Measurements from ENCODE around the gene NKX6-1.

The NKX6-1 gene

DNA sequence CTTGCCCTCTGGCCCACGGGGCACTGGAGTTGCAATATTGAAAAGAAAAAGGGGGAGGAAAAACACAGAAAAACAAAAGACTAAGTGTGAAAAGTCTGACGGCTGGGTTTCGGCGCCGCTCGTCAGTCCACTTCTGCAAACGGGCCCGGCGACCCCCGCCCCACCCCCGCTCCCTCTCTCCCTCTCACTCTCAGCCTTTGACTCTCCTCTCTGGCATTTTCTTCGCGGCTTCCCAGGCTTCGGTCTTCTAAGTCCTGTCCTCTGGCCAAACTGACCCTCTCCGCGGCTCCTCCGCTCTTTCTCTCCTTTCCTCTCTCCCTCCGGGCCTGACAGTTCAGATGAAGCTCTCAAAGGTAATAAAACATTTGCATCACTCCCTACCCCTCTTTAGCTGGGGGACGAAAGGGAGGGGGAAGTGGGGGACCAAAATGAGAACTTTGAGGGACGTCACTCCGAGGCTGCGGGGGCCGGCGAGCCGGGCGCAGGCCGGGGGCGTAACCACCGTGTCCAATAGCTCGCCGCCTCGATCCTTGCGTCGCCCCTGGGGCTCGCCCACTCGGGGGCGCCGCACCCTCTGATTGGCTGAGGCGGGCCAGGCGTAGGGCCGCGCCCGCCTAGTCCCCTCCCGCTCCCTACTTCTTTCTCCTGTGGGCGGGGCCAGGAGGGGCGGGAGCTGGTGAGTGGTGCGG, at the start of gene NKX6-1:
Gene NKX6-1 (minus strand): TSS at position 358 of the 689 bp plus-strand sequence. CDS start 1,064 bp downstream, outside the sequence.
- no peak for DNase-seq (ENCODE audit: low read depth)

DNA sequence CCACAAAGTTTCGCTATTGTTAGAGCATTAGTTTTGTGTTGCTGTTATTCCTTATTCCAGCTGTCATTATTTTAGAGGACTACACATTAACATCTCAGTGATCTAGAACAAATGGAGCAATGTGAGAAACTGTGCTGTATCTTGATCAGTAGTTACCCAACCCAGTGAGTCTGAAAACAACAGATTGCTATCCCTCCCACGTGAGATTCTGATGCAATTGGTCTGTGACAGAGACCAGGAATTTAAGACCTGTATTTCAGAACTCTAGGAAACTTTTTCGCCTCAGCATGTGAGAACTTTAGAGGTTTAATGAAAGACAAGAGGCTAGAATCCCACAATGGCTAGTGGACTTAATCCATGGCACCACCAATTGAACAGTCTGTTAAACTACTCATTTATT, 48.1 kb upstream of the NKX6-1 start:
- no peak for DNase-seq (ENCODE audit: low read depth)

DNA sequence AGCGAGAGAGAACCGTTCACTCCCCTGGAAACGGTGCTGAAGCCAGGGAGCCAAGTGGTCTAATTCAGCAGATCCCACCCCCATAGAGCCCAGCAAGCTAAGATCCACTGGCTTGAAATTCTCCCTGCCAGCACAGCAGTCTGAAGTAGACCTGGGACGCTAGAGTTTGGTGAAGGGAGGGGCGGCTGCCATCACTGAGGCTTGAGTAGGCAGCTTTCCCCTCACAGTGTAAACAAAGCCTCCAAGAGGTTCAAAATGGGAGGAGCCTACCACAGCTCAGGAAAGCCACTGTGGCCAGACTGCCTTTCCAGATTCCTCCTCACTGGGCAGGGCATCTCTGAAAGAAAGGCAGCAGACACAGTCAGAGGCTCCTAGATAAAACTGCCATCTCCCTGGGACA, 46.0 kb upstream of the NKX6-1 start:
- DNase-seq (ENCODE audit: low read depth), result no peak

DNA sequence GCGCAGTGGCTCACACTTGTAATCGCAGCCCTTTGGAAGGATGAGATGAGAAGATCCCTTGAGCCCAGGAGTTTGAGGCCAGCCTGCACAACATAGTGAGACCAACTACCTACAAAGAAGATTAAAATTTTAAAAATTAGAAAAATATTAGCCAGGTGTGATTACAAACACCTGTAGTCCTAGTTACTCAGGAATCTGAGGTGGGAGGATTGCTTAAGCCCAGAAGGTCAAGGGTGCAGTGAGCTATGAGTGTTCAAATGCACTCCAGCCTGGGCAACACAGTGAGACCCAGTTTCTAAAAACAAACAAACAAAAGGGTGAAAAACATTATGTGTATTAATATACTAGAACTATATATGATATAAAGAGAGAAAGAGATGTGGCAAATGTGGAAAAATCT, 36.8 kb upstream of the NKX6-1 start:
- DNase-seq (ENCODE audit: low read depth), result no peak

- no peak for DNase-seq (ENCODE audit: low read depth)
These were observed 32.6 kb upstream of the NKX6-1 start for GRCh38 chr4:84531689-84532088.

- no peak for DNase-seq (ENCODE audit: low read depth)
These were observed 31.8 kb upstream of the NKX6-1 start for GRCh38 chr4:84530871-84531270.

DNA sequence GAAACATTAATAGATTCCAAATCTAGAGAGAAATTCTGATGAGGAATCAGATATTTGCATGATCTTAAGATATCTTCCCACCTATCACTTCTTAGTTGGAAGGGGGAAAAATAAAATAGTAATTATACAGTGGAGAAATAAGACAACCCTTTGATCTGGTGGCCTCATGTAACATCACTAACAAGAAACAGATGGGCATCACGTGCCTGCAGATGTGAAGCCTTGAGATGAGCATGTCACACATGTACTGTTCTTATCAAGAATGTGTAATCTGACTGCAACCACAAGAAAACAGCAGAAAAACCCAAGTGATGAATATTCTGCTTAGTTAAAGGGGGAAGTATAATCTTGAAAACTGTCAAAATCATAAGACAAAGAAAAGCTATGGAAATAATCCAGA, 31.4 kb upstream of the NKX6-1 start:
- DNase-seq (ENCODE audit: low read depth), result no peak

DNA sequence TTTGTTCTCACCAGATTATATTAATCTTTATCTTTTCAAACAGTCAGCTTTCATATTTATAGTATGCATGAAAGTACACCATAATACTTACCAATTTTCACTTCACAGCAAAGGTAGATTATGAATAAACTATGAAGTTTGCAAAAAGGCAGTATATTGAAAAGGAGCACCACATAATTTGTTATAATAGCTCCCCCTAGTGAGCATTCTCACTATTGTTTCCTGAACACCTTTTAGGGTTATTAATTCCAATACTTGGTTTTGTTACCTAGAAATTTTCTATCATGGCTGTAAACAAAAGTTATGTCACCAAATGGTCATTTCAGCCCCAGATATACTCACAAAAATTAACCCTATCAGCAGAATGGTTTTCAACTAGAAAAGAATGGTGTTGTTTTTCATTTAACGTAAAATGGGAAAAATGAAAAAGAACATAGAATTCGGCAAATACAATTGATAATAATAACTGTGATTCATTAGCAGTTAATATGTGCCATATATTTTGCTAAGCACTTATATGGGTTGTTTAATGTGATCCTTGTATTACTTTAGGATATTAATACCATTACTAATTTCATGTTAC, 30.2 kb upstream of the NKX6-1 start:
- no peak for DNase-seq (ENCODE audit: low read depth)

DNA sequence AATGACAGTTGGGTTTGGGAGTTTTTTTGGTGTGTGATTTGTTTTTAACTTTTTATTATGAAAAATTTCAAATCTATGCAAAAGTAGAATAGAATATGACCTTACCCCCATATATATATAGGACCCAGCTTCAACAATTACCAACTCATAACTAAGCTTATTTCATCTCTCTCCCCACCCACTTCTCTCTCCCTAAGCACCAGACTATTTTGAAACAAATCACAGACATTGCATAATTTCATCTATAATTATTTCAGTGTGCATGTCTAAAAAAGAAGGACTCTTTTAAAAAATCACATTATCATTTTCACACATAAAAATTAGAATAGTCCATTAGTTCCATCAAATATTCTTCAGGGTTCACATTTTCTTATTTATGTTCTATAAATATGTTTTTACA, 28.3 kb upstream of the NKX6-1 start:
- no peak for DNase-seq (ENCODE audit: low read depth)

DNA sequence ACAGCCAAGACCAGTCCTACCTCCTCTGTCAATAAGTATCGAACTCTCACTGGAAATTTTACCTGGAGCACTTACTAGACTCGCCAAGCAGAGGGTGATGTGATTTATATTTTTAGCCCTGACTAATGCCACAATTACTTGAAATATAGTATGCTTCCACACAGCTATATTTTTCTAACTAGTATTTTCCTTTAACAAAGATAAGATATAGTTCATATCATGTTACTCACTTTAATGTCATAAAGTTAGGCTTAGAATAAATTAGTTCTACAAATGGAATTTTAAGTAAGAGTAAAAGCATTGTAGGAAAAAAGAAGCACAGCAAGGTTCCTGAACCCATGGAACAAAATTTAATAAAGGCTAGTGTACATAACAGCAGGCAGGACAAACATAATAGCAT, 16.0 kb upstream of the NKX6-1 start:
- no peak for DNase-seq (ENCODE audit: low read depth)

GRCh38 chr4:84512277-84512676, 13.2 kb upstream of the NKX6-1 start:
- DNase-seq (ENCODE audit: low read depth), result no peak

DNA sequence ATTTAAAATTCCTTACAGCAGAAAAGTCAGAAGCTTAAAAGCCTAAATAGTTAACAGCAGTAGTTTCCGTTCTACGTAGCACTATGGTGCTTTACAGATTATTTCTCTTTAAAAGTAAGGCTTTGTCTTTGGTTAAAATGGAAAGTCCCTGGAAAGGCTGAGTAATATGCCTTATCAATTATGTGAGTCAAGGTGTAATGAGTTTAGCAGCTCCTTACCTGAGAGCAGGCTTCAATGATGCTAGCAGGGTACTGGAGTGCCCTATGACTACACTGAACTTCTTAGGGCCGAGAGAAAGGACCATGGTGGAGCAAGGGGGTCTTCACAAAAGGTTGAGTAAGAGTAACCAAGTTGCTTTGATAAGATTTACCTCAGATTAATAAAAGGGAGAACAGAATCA, 12.6 kb upstream of the NKX6-1 start:
- no peak for DNase-seq (ENCODE audit: low read depth)

- no peak for DNase-seq (ENCODE audit: low read depth)
These were observed 8.8 kb upstream of the NKX6-1 start for GRCh38 chr4:84507941-84508340.

- no peak for DNase-seq (ENCODE audit: low read depth)
These were observed 5.7 kb upstream of the NKX6-1 start for GRCh38 chr4:84504821-84505220.

- DNase-seq (ENCODE audit: low read depth), result no peak
These were observed 4.7 kb upstream of the NKX6-1 start for GRCh38 chr4:84503495-84504437.

GRCh38 chr4:84502955-84503373, 3.9 kb upstream of the NKX6-1 start:
- no peak for DNase-seq (ENCODE audit: low read depth)

- DNase-seq (ENCODE audit: low read depth), result no peak
These were observed 3.4 kb upstream of the NKX6-1 start for GRCh38 chr4:84502333-84502954.

DNA sequence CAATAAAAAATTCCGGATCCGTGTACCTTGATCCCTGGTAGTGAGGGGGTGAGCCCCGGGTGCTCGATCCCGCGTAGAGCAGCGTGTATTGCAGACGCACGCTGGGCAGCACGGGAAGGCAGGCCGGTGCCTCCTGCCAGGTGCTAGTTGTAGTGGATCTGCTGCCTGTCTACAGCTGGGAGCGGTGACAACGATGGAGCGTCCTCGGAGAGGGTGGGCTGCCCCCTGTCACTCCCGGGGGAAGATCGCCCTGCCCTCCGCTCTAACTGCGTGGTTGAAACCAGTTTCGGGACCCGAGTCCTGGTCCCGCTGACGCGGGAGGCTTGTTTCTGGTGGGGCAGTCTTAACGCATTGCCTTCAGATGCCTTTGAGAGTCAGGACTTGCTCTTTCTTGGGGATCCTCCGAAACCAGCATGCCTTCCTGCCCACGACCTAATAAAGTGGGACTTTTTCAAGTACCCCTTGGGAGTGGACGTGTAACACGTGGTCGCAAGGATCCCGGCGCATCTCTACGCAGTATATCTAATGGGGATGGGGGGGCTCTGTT, 2.7 kb upstream of the NKX6-1 start:
- DNase-seq (ENCODE audit: low read depth), result no peak

- no peak for DNase-seq (ENCODE audit: low read depth)
These were observed 2.1 kb upstream of the NKX6-1 start for GRCh38 chr4:84501202-84501503.

- DNase-seq (ENCODE audit: low read depth), result no peak
These were observed 1.5 kb upstream of the NKX6-1 start for GRCh38 chr4:84500386-84501201.

GRCh38 chr4:84499624-84499982, 511 bp upstream of the NKX6-1 start:
- DNase-seq (ENCODE audit: low read depth), result no peak

Measured in HS-27A (cell line).